DMS 273 (cell line): ENCODE measurements around the gene NPIPB6.
A peak's percentile ranks its signal among the peaks of the same experiment; 100 is the strongest.

Experiments
- DNase-seq: peaks from one replicate; lab custom pipeline; 2025; ENCODE audit not compliant: unreplicated experiment; lab: John Stamatoyannopoulos, UW

NPIPB6 gene

GRCh38 chr16:28300327-28300726 lies 63.0 kb downstream of the NPIPB6 start:
- DNase-seq, result no peak

- peak; percentile 52 for DNase-seq
Measured at GRCh38 chr16:28298511-28298878, 64.8 kb downstream of the NPIPB6 start.

DNA sequence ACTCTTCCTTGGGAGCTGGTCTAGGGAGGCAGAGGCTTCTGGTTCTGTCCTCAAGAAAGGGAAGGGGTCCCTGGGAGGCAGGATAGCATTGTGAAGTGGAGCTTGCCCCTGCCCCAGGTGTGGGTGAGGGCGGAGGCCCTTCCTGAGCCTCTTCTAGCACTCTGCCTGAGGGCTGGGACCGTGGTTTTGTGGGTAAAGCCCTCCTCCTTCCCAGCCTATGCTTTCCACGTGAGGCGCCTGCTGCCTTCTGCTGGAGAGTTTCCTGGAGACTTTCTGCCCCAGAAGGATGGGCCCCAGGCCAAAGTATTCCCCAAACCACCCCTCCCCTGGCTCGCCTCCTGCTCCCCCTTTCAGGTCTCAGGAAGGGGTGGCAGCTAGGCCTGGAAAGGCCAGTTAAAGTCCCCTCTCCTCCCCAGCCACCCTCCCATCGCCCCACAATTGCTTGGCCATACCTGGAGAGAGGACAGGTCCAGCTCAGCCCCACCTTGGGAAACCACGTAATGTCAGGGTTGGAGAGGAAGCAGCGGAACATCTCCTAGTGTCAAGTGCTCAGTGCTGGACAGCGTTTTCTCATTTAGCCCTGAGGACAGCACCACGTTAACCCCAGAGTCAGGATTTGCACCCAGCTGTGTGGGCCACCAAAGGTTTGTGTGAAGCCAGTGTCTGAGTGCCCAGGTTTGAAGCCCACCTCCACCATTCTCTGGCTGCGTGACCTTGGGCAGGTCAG lies 65.4 kb downstream of the NPIPB6 start:
- no peak for DNase-seq

DNA sequence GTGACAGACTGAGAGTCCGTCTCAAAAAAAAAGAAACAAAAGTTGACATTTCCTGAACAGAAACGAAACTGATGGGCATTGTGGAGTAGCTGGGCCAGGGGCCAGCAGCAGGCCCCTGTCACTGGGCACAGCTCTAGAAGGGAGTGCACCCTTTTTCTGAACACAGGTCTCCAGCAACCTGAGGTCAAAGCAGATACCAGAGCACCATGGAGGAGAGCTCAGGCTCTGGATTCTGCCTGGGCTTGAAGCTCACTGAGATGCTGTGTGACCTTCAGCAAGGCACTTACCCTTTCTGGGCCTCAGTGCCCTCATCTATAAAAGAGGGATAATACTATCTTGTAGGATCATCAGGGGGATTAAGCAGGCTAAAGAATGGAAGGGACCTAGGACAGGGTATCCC lies 66.0 kb downstream of the NPIPB6 start:
- DNase-seq, result no peak

- DNase-seq, result no peak
Measured at GRCh38 chr16:28295276-28295675, 68.0 kb downstream of the NPIPB6 start.

GRCh38 chr16:28294201-28294600 lies 69.1 kb downstream of the NPIPB6 start:
- no peak for DNase-seq

- no peak for DNase-seq
Measured at GRCh38 chr16:28293601-28293960, 69.7 kb downstream of the NPIPB6 start.

DNA sequence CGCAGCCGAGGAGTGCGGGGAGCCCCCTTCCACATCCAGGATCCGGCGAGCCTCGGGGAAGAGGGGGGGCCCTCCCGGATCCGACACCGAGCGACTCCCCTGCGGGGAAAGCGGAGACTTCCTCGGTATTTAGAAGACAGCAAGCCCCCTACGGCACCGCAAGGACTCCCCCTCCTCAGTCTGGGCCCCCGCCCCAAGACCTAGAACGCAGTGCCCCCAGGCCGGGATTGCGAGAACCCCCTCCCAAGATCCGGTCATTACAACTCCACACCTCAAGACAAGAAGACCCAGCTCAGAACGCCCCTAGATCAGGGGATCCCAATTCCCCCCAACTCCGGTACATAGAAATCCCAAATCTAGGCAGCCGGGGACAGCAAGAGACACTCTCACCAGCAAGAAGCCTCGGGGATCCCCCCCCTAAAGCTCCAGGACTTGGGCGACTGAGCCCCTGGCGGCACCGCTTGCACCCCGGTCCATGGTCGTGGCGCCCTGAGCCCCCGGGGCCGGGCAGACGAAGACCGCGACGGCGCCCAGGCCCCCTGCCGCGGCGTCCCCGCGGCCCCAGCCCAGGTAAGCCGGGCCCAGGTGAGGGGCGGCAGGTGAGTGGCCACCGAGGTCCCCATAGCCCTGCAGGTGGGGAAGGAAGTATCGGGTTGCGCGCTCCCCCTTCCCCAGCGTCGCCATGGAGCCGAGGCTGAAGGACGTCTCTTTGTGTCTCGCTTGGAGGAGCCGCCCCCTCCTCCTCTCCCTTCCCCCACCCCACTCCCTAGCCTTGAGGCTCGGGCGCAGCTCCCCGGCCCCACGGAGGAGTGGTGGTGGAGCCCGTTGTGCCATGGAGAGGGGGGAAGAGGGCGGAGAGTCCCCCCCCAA lies 70.3 kb downstream of the NPIPB6 start:
- peak; percentile 47 for DNase-seq
